AG09319 (cell line): ENCODE data around the gene GPRIN1.

Experiments
- DNase-seq: peaks from one replicate; pipeline ENCODE4 v3.0.0-alpha.2; 2010; ENCODE audit warnings: low read depth; ENCODE audit errors: extremely low read depth
- CTCF ChIP-seq: IDR thresholded peaks from 2 replicates; pipeline ENCODE4 v1.5.1; 2011; ENCODE audit warnings: low read depth, mild to moderate bottlenecking, inconsistent platforms, low read length, moderate library complexity

The GPRIN1 gene

GRCh38 chr5:176633598-176633997 lies 23.6 kb upstream of the GPRIN1 start:
- no peak for DNase-seq
- no peak for TF ChIP-seq CTCF

GRCh38 chr5:176632745-176633144 lies 22.8 kb upstream of the GPRIN1 start:
- no peak for DNase-seq
- TF ChIP-seq CTCF: no peak

GRCh38 chr5:176631383-176632200 lies 21.6 kb upstream of the GPRIN1 start:
- no peak for TF ChIP-seq CTCF
- no peak for DNase-seq

GRCh38 chr5:176630681-176631222 lies 20.8 kb upstream of the GPRIN1 start:
- no peak for TF ChIP-seq CTCF
- DNase-seq: no peak

GRCh38 chr5:176629853-176630680 lies 20.1 kb upstream of the GPRIN1 start, which contains the start of the genes EIF4E1B and SNCB:
EIF4E1B (plus strand) TSS chr5:176630675; CDS start chr5:176642788, 12,113 bp downstream.
SNCB (minus strand) TSS chr5:176630534; CDS start chr5:176629654, 880 bp downstream.
- DNase-seq: no peak
- TF ChIP-seq CTCF: no peak

- no peak for DNase-seq
These were observed 19.4 kb upstream of the GPRIN1 start for GRCh38 chr5:176629317-176629852.

More at GRCh38 chr5:176629317-176629852, 19.4 kb upstream of the GPRIN1 start:
- no peak for TF ChIP-seq CTCF
